Sigmoid colon (tissue), 7 donors: ENCODE results near the gene ZMYM3. TPM values are rescaled to one million over a fixed set of nuclear protein-coding genes. Genes with fewer than 3 reads are reported as not detected.

ENCODE experiments used
- DNase-seq: peaks from one replicate; pipeline ENCODE4 v3.0.0-alpha.2; 2019
- H3K27ac ChIP-seq, 4 donors: fragments of 200-600 bp; sonication (generic); one replicate each; pipeline ENCODE4 v1.5.1; 2016 to 2019; ENCODE audit warnings: mild to moderate bottlenecking in 1 of 4
- H3K27me3 ChIP-seq, 3 donors: fragments of 200-600 bp; sonication (generic); one replicate each; pipeline ENCODE4 v1.5.1; 2019; ENCODE audit warnings: mild to moderate bottlenecking in 1 of 3
- H3K36me3 ChIP-seq, 4 donors: fragments of 200-600 bp; sonication (generic); one replicate each; pipeline ENCODE4 v1.5.1; 2016 to 2019
- H3K4me1 ChIP-seq, 4 donors: fragments of 200-600 bp; sonication (generic); one replicate each; pipeline ENCODE4 v1.5.1; 2017 to 2019
- H3K4me3 ChIP-seq, 4 donors: fragments of 200-600 bp; sonication (generic); one replicate each; pipeline ENCODE4 v1.5.1; 2017 to 2019; ENCODE audit warnings: mild to moderate bottlenecking in 2 of 4, moderate library complexity in 1 of 4
- H3K9me3 ChIP-seq, 4 donors: fragments of 200-600 bp in 3 of 4; sonication (generic) in 3 of 4; one replicate each; pipeline versions ENCODE4 v1.5.1 to v1.6.1; 2013 to 2019
- CTCF ChIP-seq, 4 experiments: fragments of 450-650 bp in 3 of 4; fragments of 200-600 bp in 1 of 4; IDR thresholded peaks; one replicate each; pipeline ENCODE4 v1.5.1; 2016 to 2019; ENCODE audit warnings: antibody characterized with exemption in 4 of 4, mild to moderate bottlenecking in 3 of 4, moderate library complexity in 2 of 4
- EP300 ChIP-seq, 4 donors: sonication (generic); formaldehyde crosslinking; IDR thresholded peaks; one replicate each; pipeline ENCODE4 v1.6.1; 2017; ENCODE audit warnings: antibody characterized with exemption in 4 of 4
- POLR2A ChIP-seq, 2 donors: fragments of 450-650 bp; IDR thresholded peaks; one replicate each; pipeline ENCODE4 v1.6.1; 2016; ENCODE audit warnings: antibody characterized with exemption in 2 of 2, mild to moderate bottlenecking in 2 of 2, moderate library complexity in 2 of 2
- POLR2AphosphoS5 ChIP-seq, 4 donors: sonication (generic); formaldehyde crosslinking; IDR thresholded peaks; one replicate each; pipeline ENCODE4 v1.6.1; 2017; ENCODE audit warnings: antibody characterized with exemption in 4 of 4
- WGBS, 2 donors: extraction: QIAGEN DNeasy Blood & Tissue Kit; methylation state at CpG; one replicate each; pipeline ENCODE4 v1.1.7; 2013; 5-methylcytosine and 5-hydroxymethylcytosine counted together
- intact Hi-C: fragments of 100-400 bp; cut with DNase I; formaldehyde crosslinking; loops from one replicate; pipeline ENCODE4 v1.15.1; 2023
- polyA plus RNA-seq, 3 donors: library from polyadenylated mRNA; stranded (reverse); fragments of 200-250 nt; gene quantifications; one replicate each; pipeline ENCODE4 v1.2.3, GENCODE V29; 2013
- total RNA-seq, 4 donors: library from RNA; depleted of rRNA; stranded (reverse); fragments of >200 nt; gene quantifications; one replicate each; pipeline ENCODE4 v1.1.0, GENCODE V29; 2016
- donor health status: healthy with polysubstance abuse.
- donor health status: Bipolar disorder and iron deficiency.
- donor health status: healthy.

Gene ZMYM3
- total and polyA plus RNA-seq, 7 donors = 2.4 to 23.5 (median 12.4) TPM

- H3K4me3 ChIP-seq = no peak overlapping the region
- H3K4me1 ChIP-seq = no peaks in the 10 kb centered on the region
- DNase-seq = no peak
- peaks cover 0 to 55% (median 8%) of the 10 kb centered on the region in 4 donors for H3K36me3 ChIP-seq
- intact Hi-C loops = no loop called here
- WGBS, 2 donors = 91 to 92% methylated on average over 6 of the region's 6 CpGs
- H3K27ac ChIP-seq = no peak overlapping the region
- no peaks in the 10 kb centered on the region for H3K9me3 ChIP-seq
- no peak for TF ChIP-seq POLR2AphosphoS5 (IDR thresholded peaks at IDR 0.05)
- no peak for TF ChIP-seq EP300 (IDR thresholded peaks at IDR 0.05)
- no peak for TF ChIP-seq CTCF (IDR thresholded peaks at IDR 0.05)
- no peak for TF ChIP-seq POLR2A (IDR thresholded peaks at IDR 0.05)
- no peaks in the 10 kb centered on the region for H3K27me3 ChIP-seq
These were observed 12.6 kb downstream of the ZMYM3 start for GRCh38 chrX:71241301-71241700.

GRCh38 chrX:71239781-71240180 lies 14.2 kb downstream of the ZMYM3 start:
- TF ChIP-seq CTCF (IDR thresholded peaks at IDR 0.05) (no peak), EP300 (IDR thresholded peaks at IDR 0.05) (no peak), POLR2A (IDR thresholded peaks at IDR 0.05) (no peak), POLR2AphosphoS5 (IDR thresholded peaks at IDR 0.05) (no peak)
- no peaks in the 10 kb centered on the region for H3K4me1 ChIP-seq
- DNase-seq = no peak
- H3K27ac ChIP-seq = no peak overlapping the region
- H3K4me3 ChIP-seq = no peak overlapping the region
- peaks cover 0 to 39% (median 6%) of the 10 kb centered on the region in 4 donors for H3K36me3 ChIP-seq
- WGBS, 2 donors = 87 to 97% methylated on average over 3 of the region's 3 CpGs
- no peaks in the 10 kb centered on the region for H3K9me3 ChIP-seq
- intact Hi-C loops = no loop called here
- no peaks in the 10 kb centered on the region for H3K27me3 ChIP-seq

- DNase-seq = no peak
These were observed 17.1 kb downstream of the ZMYM3 start for GRCh38 chrX:71236836-71237235.

GRCh38 chrX:71235482-71235881 lies 18.5 kb downstream of the ZMYM3 start:
- intact Hi-C loops = no loop called here
- Histone ChIP-seq H3K36me3 (peaks cover 0 to 5% (median 0%) of the 10 kb centered on the region in 4 donors), H3K4me1 (no peaks in the 10 kb centered on the region), H3K27ac (no peak overlapping the region), H3K4me3 (no peak overlapping the region), H3K9me3 (no peaks in the 10 kb centered on the region), H3K27me3 (no peaks in the 10 kb centered on the region)
- TF ChIP-seq POLR2A (IDR thresholded peaks at IDR 0.05) (no peak), CTCF (IDR thresholded peaks at IDR 0.05) (no peak), POLR2AphosphoS5 (IDR thresholded peaks at IDR 0.05) (no peak)
- 77 to 87% methylated on average over 3 of the region's 3 CpGs for WGBS, 2 donors
- no peak for DNase-seq

More at GRCh38 chrX:71236836-71237235, 17.1 kb downstream of the ZMYM3 start:
- intact Hi-C loops = no loop called here
- Histone ChIP-seq H3K27ac (no peak overlapping the region), H3K27me3 (no peaks in the 10 kb centered on the region), H3K4me1 (no peaks in the 10 kb centered on the region), H3K4me3 (no peak overlapping the region), H3K36me3 (peaks cover 0 to 10% (median 0%) of the 10 kb centered on the region in 4 donors), H3K9me3 (no peaks in the 10 kb centered on the region)
- no peak for TF ChIP-seq CTCF (IDR thresholded peaks at IDR 0.05)
- TF ChIP-seq EP300 (IDR thresholded peaks at IDR 0.05) = no peak
- no peak for TF ChIP-seq POLR2A (IDR thresholded peaks at IDR 0.05)
- TF ChIP-seq POLR2AphosphoS5 (IDR thresholded peaks at IDR 0.05) = no peak
- 90 to 93% methylated on average over 1 of the region's 1 CpG for WGBS, 2 donors

- Histone ChIP-seq H3K27me3 (no peaks in the 10 kb centered on the region), H3K4me1 (no peaks in the 10 kb centered on the region), H3K4me3 (no peak overlapping the region), H3K36me3 (no peaks in the 10 kb centered on the region), H3K9me3 (no peaks in the 10 kb centered on the region), H3K27ac (no peak overlapping the region)
- no peak for TF ChIP-seq CTCF (IDR thresholded peaks at IDR 0.05)
- TF ChIP-seq POLR2A (IDR thresholded peaks at IDR 0.05) = no peak
- no peak for TF ChIP-seq EP300 (IDR thresholded peaks at IDR 0.05)
- no peak for TF ChIP-seq POLR2AphosphoS5 (IDR thresholded peaks at IDR 0.05)
- 94 to 95% methylated on average over 1 of the region's 1 CpG for WGBS, 2 donors
- no peak for DNase-seq
- intact Hi-C loops = no loop called here
These were observed 25.8 kb downstream of the ZMYM3 start for GRCh38 chrX:71228063-71228642.
